Measurements from ENCODE around the gene LIG3. TPM values are rescaled to one million over a fixed set of nuclear protein-coding genes. Genes with fewer than 3 reads are reported as not detected.
"Not testable (repeated sequence)": the region's sequence is repeated elsewhere in the genome, so short reads cannot be mapped to it uniquely, and the experiment has no call there.

The LIG3 gene
- polyA plus RNA-seq, 10 donors, result 15.2 to 28.5 (median 22.0) TPM

DNA sequence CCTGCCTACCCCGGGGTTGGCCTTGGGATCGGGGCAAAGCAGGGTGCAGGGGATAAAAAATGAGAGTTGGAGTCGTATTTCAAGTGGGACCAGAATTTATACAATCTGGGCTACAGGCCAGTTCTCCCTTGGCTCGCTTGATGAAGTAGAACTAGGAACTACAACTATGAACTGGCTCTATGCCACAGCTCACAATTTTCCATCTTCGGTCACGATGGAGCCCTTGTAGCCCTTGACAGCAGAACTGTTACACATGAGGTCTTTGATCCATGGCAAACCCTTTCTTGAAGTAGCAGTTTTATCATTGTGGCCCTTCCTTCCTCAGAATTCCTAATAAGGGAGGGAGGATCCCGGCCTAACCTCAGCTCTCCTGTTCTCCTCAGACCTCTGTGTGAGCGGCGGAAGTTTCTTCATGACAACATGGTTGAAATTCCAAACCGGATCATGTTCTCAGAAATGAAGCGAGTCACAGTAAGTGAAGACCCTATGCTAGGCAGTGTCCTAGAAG lies 17.1 kb downstream of the LIG3 start:
- peak; percentile 72 to 94 (median 89) for DNase-seq

DNA sequence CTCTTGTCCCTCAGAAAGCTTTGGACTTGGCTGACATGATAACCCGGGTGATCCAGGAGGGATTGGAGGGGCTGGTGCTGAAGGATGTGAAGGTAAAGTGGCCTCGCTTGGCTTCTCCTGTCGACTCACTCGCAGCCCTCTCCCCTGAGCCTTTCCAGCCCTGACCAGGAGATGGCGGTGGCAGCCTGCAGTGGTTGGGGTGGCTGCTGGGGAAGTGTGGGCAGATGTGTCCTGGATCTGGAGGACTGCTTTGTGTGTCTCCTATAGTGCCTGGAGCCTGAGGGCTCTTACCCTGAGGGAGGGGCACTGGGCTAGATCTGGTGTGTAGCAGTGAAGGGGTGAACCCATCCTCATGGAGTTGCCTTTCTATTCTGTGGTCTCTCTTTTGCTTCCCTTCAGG lies 17.9 kb downstream of the LIG3 start:
- peak in 1 of 3 donors; percentile 11 for DNase-seq

DNA sequence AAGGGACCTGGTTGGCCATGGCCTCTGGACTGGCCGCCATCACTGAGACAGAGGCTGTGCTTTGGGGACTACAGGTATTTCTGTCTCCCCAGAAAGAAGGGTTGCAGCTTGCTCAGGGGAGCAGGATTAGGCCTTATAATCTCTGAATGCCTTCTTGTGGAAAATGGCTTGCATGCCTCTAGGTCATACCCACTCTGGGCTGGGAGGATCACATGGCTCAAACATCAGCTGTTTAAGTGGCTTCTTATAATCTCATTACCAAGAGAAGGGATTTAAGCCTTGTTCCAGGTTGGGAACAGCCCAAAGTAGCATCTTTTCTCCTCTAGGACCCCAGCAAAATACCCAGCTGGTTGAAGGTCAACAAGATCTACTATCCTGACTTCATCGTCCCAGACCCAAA lies 19.1 kb downstream of the LIG3 start:
- DNase-seq, result no peak

DNA sequence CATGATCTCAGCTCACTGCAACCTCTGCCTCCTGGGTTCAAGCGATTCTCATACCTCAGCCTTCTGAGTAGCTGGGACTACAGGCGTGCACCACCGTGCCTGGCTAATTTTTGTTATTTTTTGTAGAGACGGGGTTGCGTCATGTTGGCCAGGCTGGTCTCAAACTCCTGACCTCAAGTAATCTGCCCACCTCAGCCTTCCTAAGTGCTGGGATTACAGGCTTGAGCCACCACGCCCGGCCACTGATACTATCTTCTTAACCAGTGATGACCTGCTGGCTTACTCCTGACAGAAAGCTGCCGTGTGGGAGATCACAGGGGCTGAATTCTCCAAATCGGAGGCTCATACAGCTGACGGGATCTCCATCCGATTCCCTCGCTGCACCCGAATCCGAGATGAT lies 20.7 kb downstream of the LIG3 start:
- not testable (repeated sequence) for DNase-seq

DNA sequence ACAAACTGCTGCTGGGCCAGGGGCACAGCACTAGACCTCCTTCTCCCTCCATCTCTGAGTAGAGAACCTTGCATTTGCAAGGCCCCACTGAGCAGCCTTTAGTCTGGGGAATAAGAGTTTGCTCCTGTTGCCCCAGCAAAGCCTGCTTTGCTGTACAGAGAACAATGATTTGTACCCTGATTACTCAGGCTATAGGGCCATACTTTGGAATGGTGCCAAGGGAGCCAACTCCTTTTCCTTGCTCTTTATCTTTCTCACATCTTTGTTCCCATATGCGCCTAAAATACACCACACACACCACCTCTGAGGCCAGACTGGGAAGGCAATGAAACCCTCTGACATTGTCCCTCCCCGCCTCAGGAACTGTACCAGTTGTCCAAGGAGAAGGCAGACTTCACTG lies 21.2 kb downstream of the LIG3 start:
- no peak for DNase-seq

DNA sequence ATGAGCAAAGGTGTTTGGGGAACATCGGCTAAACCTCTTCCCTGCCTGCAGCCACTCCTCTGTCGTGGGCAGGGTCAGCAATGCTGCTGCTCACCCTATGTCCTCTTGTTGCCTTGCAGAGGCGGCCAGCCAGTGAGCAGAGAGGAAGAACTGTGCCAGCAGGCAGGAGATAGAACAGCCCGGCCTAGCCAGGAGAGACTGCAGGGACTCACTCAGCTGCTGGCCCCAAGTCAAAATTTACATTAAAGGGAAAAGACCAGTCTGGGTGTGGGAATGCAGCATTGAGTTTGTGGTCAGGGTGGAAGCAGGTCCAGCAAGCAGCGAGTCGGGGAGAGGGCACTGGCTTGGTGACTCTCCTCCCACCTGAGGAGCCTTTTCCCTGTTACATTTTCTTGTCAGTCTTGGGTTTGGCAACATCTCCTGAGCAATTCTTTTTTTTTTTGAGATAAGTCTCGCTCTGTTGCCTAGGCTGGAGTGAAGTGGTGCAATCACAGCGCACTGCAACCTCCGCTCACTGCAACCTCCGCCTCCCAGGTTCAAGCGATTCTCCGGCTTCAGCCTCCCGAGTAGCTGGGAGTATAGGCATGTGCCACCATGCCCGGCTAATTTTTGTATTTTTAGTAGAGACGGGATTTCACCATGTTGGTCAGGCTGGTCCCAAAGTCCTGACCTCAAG lies 22.7 kb downstream of the LIG3 start:
- DNase-seq, result no peak

DNA sequence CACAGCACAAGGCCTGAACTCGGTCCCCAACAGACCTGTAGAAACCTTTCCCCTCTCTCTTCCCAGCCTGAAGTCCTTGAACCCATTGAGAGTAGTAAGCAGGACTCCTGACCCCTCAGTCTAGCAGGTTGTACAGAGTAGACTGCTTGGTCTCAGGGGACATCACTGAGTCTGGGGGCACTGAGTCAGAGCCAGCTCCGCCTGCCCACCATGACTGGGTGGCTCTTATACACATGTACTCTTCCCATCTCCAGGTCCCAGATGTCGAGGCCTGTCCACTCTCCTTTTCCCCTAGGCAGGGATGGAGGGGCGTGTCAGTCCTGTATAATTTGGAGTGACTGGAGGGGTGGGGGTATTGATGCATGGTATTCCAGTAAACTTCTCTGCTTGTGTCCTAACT lies 23.5 kb downstream of the LIG3 start:
- DNase-seq, result no peak

DNA sequence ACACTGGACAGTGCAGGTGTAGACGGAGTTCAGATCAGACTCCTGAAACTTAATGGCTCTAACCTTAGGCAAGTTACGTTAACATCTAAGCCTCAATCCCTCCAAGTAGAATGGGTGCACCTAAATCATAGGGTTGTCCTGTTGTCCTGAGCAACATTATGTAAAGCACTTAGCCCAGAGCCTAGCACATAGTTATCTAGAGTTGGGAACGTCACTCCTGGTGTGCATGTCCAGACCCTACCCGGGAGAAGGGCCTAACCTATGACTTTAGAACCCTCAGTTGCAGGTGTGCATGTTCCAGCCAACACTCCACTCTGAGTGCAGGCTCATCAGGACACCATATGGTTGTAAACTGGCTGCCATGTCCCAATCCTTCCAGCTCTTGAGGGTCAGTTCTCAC lies 26.0 kb downstream of the LIG3 start:
- no peak for DNase-seq

DNA sequence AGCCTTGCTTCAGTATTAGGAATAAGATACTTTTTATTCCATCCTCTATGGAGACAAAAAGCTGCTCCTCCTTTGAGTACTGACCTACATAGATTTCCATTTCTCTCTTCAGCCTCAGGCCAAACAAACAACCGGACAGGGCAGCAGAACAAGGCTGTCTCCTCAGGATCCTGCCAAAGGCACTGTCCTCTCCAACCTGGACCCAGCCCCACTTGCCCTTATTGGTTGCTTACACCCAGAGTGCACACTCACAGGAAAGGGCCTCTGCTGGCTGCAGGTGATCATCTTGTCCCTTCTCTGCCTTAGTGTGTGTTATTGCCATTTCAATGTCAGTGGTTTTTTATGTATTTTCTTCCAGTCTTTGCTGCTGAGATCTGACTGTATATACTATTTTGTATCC lies 26.6 kb downstream of the LIG3 start:
- DNase-seq, result no peak

DNA sequence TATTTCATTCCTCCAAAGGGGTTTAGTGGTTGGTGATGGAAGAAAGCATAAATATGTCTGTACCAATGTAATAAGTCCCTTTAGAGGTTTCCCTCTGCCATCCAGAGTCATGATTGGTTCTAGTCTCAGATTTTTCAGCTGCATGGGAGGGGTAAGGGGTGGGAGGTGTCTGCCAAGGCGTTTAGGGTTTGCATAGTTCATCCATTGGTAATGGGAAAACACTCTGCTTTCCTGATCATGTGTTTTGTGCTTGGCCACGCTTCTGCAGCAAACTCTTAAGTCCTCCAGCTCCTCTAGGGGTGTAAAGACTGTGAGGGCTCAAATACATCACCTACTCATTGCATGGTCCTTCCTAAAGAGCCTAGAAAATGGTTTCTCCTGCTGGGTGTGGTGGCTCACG lies 29.8 kb downstream of the LIG3 start:
- DNase-seq, result no peak

DNA sequence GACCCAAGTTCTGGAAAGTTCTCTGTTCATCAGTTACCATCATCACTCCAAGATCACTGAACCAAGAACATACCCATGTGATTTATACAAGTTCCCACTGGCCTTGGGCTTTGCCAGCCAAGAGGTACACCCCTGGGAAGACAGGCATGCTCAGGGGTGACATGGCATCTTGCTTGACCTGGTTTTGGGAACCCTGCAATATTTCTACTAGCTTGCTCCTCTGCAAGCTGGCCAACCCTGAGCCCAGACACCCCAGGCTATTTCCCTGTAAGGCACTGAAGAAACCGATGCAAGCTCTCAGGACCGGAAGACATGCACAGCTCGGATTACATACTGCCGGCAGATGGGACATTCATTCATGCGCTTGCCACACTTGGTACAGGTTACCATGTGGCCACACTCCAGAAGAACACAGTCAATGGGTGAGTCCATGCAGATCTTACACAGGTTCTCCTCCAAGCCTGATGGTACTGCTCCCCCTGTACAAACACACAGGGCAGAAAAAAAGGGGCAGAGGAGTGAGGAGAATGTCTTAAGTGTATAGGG lies 31.4 kb downstream of the LIG3 start:
- DNase-seq, result no peak

DNA sequence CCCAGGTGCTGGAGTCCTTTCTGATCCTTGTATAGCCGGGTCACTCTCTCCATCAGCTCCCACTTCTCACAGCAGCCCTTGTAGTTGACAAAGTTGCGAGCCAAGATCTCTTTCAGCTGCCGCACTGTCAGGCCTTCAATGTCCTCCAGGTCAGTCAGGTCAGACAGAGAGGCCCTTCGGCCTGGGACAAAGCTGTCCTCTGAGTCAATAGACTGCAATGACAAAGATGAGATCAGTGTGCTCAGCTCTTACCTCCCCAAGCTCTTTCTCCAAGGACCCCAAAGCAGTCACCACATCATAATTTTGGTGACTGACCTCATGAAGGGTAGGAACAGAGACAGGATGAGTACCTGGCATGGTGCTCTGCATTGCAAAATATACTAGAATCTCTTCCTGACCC lies 36.1 kb downstream of the LIG3 start:
- DNase-seq, result no peak

DNA sequence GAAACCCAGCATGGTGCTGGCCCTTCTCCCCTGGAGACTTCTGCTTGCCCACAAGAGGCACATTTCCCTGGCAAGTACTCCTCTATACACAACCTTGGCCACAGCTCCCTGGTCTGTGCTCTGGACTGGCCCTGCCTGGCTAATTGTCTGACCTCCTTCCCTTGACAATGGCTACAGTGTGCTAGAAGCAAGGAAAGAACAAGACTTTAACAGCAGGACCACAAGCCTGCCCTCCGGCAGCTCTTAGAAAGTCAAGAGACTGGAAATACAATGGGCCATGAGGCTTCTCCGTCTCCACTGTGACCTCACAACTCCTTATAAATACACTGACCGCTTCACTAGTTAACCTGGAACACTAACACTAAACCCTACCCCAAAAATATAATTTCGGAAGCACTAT lies 36.7 kb downstream of the LIG3 start:
- no peak for DNase-seq

DNA sequence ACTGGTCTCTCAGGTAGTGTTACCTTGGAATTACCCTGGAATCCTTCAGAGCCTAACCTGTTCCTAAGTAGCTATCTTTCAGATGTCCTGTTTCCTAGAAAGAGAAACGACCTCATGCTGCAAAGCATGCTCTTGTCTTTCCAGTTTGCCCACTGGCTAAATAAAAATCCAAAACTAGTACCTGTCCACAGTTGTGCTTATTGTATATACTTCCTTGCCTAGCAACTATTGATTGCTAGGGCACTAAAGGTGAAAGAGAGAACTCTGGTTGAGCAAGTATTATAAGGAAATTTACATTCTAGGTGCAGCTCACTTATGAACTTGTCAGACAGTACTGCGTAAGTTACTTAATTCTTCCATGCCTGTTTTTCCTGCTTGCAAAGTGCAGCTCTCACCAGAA lies 38.5 kb downstream of the LIG3 start:
- no peak for DNase-seq

DNA sequence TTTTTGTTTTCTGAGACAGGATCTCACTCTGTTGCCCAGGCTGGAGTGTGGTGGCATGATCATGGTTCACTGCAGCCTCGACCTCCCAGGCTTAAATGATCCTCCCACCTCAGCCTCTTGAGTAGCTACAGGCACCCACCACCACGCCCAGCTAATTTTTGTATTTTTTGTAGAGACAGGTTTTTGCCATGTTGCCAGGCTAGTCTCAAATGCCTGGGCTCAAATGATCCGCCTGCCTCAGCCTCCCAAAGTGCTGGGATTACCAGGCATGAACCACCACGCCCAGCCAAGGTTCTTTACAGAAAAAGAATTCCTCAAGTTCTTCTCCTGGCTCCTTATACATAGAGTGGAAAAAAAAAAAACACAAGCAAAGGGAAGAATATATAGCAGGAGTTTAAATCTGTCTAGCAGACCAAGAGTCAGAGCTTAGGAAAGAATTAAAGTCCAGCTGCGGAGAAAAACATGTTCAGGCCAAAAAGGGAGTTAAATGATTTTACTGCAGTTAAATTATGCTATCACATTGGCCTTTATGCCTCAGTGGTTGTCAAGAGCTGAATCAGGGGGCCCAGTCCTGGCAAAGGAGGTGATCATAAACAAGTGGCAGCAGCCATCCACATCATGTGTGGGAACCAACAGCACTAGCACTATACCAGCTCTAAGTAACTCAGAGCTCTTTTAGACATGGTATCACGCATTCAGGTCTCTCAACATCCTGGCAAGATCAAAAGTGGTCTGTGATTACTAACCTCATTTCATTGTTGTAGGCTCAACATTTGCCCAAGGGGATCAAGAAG lies 39.3 kb downstream of the LIG3 start:
- DNase-seq, result no peak

DNA sequence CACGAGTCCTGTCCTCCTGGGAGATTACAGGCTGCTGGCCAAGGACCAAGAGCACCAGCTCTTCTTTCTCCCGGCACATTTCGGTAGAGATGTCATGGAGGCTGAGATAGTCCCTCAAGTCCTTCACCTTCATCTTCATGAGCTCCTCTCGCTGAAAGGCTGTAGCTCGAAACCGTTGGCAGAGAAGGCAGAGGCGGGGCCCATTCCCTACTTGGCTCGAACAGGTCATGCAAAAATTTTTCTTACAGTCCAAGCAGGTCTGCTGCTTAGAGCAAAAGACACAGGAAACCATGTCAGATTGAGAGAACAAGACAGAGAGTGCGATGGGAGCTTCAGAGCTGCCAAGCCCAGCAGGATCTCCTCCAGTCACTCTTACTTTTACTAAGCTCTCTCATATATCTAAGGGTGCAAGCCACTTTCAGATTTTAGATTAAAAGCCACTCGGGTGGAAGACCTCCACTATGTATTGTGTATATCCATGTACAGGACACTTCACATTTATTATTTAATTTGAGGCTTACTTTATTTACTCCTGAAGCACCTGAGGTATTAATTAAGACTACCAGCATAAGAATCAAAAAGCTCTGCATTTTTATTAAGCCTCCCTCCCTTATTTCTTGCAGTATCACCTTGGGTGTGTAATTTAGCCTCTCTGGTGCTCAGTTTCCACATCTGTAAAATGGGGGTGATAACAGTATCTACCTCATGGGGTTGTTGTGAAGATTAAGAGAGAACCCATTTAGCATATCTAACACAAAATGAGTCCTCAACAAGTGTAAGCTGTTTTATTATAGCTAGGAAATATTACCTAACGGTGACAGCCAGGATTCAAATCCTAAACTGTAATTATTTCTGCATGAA lies 41.4 kb downstream of the LIG3 start:
- DNase-seq, result no peak

DNA sequence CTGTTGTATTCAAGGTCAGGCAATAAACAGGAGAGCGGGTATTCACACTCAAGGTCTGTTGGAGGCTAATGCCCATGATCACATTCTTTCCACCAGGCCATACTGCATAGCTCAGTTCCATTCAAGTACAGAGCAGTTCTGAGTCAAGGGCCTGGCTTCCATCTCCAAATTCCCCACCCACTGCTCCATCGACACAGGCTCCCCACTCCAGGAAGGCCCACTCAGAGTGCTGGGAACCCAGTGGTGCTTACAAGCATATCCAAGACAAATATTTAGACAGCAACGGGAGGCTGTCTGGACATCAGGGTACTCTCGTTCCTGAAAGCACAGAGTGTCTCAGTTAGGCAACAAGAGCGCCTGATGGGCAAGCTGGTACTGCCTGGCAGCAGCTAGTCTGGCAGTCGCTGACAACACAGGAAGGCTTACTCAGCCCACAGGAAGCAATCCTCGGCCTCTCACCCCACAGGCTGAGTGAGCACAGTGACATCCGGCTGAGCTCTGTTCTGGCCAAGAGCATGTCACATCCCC lies 42.3 kb downstream of the LIG3 start:
- DNase-seq, result peak in 1 of 3 donors; percentile 33

DNA sequence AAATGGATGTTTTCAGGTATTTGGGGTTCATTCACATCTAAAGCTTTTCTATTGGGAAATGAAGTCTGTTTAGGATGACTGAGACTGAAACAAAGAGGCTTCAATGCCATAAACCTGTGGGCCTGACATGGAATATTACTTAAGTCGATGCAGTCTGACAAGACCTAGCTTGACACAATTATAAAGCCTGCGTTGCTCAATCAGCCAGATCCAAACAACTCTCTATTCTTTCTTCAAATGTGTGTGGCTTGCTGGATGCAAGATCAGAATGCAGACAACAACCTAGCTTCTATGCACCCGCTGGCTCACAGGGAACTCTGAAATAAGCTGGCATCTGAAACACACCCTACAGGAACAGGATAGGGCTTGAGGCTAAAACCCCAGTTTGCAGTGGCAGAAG lies 43.2 kb downstream of the LIG3 start:
- no peak for DNase-seq

DNA sequence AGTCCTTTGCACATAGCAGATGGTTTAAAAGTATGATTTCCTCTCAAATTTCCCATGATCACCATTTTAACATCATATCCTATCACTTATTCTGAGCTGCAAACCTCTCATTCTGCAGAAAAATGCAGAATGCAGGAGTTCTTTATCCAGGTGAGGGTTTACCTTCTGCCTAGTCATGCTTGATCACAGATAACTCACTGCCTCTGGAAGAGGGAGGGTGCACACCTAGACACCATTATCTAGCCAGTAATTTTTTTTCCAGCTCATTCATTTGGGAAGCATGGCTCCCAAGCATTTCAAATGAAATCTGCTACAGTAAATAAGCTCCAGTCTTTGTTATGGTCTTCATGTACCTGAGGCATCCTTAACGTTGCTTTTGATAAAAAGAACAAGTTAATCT lies 45.2 kb downstream of the LIG3 start:
- DNase-seq, result no peak

DNA sequence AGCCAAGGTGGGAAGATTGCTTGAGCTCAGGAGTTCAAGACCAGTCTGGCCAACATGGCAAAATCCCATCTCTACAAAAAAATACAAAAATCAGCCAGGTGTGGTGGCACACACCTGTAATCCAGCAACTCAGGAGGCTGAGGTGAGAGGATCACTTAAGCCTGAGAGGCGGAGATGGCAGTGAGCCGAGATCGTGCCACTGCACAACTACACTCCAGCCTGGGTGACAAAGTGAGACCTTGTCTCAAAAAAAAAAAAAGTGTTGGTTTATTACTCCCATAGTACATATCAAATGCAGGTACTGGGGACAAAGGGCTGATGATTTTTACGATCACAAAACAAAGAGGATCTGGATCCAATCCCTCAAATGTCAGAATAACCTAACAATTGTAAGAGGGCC lies 47.8 kb downstream of the LIG3 start:
- not testable (repeated sequence) for DNase-seq

DNA sequence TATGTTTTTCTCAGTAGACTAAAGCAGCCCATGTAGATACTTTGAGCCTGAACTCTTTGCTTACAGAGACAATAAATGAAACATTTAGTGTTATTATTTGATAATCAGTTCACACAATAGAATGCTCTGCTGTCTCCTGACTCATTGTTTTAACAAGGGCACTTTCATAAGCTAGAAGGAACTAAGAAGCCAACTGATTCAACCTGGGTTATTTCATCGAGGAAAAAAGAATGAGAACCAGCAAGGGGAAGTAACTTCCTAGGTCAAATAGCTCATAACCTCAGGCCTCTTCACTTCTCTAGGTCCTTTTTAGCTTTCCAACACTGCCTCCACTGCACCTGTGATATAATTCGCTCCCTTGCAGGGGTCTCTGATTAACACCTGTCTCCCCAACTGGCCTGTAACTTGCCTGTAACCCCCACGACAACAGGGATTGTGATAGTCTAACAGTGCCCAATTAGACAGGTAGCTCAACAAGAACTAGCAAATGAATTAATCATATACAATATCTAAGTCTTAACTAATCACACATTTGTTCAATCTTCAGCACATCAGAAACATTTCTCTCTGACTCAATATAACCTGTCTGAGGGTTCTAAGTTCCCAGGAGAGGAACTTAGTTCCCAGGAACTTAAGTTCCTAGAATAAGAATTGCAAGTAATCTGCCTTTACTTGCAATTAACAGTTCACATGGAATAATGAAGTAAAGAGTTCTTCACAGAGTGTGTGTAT lies 48.4 kb downstream of the LIG3 start:
- DNase-seq, result no peak
